AG04449 (cell line): ENCODE data around the gene MRPL9.

Experiments used
- CTCF ChIA-PET: fragments of 350-600 bp; formaldehyde crosslinking; extraction: SDS; loops from one replicate; lab custom pipeline; 2021; ENCODE audit warnings: antibody characterized with exemption; lab: Yijun Ruan, JAX
- POLR2A ChIA-PET: fragments of 400-600, 350-600 bp; formaldehyde crosslinking; extraction: SDS; loops from one replicate; lab custom pipeline; 2020; ENCODE audit warnings: antibody characterized with exemption, inconsistent platforms; lab: Yijun Ruan, JAX
- DNase-seq: peaks from one replicate; pipeline ENCODE4 v3.0.0-alpha.2; 2010; ENCODE audit warnings: low read depth, low spot score
- H3K4me3 ChIP-seq: 2 replicates; pipeline ENCODE4 v1.5.1; 2011; ENCODE audit warnings: low read depth, mild to moderate bottlenecking, control low read depth, low read length
- TF ChIP-seq, protein P1 (sequence below): IDR thresholded peaks from one replicate; pipeline ENCODE4 v1.5.1; 2011; ENCODE audit warnings: mild to moderate bottlenecking, moderate library complexity, low read length, control low read depth, inconsistent platforms; ENCODE audit not compliant: insufficient read depth; ENCODE audit errors: missing control alignments

MRPL9 gene

DNA sequence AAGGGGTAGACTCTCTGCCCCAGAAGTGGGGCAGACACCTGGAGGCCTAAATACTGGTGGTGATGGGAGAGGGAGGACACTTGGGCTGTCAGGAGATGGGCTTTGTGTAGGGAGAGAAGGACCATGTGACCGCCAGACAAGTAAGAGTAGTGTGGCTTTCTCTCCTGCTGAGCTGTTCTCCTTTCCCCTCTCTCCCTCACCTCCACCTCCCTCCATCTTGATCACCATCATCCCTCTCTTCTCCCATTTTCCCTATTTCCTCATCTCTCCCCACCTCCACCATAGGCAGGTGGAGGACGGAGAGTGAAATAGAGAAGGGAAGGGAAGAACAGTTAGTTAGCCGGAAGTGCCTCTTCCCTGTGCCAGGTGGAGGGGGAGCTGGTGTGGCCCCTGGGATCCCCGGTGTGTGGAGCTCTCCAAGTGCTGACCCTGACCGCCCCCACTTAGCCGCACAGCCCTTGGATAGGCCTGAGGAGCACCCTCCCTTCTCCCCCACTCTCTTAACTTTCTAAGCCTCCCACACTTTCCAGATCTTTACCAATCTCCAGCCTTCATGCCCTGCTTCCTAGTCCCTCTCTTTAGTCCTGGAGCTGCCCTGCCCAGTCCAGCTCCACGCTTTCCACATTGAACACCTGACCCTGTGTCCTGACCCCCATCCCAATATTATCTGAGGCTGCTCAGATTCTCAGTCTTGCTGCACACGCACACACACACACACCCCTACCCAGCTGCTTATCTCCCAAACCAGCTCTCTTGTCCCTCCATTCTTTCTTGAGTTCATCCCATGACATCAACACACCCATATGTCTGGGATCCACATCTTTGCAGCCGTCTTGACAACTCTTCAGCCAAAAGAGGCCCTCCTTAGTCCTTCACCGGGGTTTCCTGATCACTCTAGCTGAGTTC, 48.2 kb downstream of the MRPL9 start:
- TF ChIP-seq, protein P1, sequence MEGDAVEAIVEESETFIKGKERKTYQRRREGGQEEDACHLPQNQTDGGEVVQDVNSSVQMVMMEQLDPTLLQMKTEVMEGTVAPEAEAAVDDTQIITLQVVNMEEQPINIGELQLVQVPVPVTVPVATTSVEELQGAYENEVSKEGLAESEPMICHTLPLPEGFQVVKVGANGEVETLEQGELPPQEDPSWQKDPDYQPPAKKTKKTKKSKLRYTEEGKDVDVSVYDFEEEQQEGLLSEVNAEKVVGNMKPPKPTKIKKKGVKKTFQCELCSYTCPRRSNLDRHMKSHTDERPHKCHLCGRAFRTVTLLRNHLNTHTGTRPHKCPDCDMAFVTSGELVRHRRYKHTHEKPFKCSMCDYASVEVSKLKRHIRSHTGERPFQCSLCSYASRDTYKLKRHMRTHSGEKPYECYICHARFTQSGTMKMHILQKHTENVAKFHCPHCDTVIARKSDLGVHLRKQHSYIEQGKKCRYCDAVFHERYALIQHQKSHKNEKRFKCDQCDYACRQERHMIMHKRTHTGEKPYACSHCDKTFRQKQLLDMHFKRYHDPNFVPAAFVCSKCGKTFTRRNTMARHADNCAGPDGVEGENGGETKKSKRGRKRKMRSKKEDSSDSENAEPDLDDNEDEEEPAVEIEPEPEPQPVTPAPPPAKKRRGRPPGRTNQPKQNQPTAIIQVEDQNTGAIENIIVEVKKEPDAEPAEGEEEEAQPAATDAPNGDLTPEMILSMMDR, result no peak
- H3K4me3 ChIP-seq, result no peak overlapping the region
- CTCF ChIA-PET, result interaction anchor here (0.8 to 2.0 kb wide), 2 partner anchors 20 to 121 kb away, joined by 3 to 8 read pairs; no protein-coding TSS in a partner anchor
- POLR2A ChIA-PET, result no interaction called here
- no peak for DNase-seq

DNA sequence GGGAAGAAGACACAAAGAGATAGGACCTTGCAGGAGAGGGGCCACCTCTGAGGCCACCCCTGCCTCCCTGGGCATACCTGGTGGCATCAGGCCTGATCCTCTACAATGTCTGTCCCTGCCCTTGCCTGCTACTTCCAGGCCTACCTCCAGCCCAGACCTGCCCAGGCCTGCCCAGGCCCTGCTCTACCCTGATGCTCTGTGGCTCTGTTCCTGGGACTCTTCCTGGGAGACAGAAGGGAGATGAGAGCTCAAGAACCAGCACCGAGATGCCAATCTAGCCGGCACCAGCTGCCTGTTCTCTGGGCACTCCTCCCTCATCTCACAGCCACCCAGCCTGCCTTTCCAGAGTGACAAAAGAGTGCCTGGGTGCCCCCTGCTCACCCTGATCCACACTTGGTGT, 49.4 kb downstream of the MRPL9 start:
- no peak overlapping the region for H3K4me3 ChIP-seq
- CTCF ChIA-PET, result interaction anchor here (1.6 kb wide), 1 partner anchor 9 kb away, joined by 5 read pairs; no protein-coding TSS in a partner anchor
- DNase-seq, result no peak
- POLR2A ChIA-PET, result no interaction called here
- TF ChIP-seq, protein P1, result no peak

DNA sequence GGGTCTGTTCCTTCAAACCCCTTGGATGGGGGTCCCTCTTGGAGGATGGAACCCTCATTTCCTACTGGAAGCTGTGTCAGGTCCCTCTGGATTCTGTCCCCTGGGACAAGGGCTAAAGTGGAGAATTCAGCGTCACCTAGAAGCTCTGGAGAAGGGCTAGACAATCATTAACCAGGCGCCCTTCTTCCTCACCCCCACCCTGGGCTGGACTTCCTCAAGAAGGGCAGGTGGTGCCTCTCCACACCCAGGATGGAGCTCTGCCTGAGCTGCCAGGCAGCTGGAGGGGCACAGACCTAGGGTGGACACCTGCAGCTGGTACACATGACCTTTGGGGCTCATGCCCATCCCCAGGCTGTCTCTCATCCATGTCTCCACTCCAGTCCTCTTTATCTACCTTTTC, 50.3 kb downstream of the MRPL9 start:
- ChIA-PET CTCF (interaction anchor here (0.8 to 1.6 kb wide), 3 partner anchors 9 to 22 kb away, joined by 3 to 5 read pairs (median 4); no protein-coding TSS in a partner anchor), POLR2A (no interaction called here)
- no peak for DNase-seq
- no peak overlapping the region for H3K4me3 ChIP-seq
- TF ChIP-seq, protein P1, result no peak

DNA sequence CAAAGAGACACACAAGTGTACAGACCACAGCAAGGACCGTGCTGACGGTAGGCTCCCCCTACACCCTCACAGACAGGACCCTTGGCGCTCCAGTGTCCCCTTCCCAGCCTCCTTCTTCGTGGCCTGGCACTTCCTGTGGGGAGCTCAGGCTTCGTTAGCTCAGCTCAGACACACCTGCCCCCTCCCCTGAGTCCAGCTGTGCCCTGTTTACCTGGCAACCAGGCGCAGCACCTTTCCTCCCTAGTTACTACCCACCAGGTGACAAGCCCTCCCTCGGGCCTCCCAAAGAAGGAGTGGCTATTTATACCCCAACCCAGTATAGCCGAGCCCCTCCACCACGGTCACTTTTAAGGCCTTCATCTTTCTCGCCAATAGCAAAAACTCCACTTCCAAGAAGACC, 51.3 kb downstream of the MRPL9 start:
- H3K4me3 ChIP-seq, result no peak overlapping the region
- TF ChIP-seq, protein P1, result no peak
- ChIA-PET POLR2A (no interaction called here), CTCF (interaction anchor here (0.9 to 1.2 kb wide), 2 partner anchors 16 to 19 kb away, joined by 3 to 4 read pairs; no protein-coding TSS in a partner anchor)
- no peak for DNase-seq

DNA sequence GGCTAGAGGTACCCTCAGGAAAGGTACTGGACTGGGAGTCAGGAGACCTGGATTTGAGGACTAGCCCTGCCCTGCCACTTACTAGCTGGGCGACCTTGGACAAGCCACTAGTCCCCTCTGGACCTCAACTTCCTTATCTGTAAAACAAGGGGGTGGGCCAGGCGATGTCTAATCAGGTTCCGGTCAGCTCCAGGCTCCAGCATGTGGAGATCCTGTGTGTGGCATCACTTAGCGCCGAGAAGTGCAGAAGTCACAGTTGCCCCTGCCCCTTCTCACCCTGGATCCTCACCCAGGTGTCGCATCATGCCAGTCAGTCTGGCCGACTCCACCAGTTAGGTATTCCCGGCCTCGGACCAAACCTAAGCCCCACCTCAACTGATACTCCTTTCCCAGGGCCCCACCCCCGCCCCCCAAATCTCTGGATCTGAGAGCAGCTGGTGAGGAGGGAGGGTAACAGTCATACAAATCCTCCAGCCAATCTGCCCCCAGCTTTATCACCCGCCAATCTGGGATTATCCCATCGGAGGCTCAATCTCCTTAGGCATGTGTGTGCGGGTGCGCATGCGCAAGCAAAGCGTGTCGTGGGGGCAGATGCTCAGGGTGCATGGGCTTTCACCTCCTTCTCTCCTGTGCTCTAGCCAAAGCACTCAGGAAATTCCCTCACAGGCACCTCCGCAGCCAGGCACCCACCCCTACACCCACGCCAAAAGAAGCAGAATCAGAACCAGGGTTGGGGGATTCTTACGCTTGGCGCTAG, 52.1 kb downstream of the MRPL9 start:
- POLR2A ChIA-PET, result no interaction called here
- H3K4me3 ChIP-seq, result no peak overlapping the region
- no peak for DNase-seq
- TF ChIP-seq, protein P1, result no peak
- CTCF ChIA-PET, result interaction anchor here (1.2 kb wide), 1 partner anchor 18 kb away, joined by 4 read pairs; no protein-coding TSS in a partner anchor
